AG09309 (cell line): Measurements from ENCODE around the gene HIVEP3.

Experiments used
- DNase-seq: peaks from one replicate; pipeline ENCODE4 v3.0.0-alpha.2; 2010; ENCODE audit warnings: low read depth
- H3K4me3 ChIP-seq: 2 replicates; pipeline ENCODE4 v1.5.1; 2011; ENCODE audit warnings: mild to moderate bottlenecking, low read depth, low read length, moderate library complexity; ENCODE audit not compliant: control insufficient read depth
- CTCF ChIP-seq: IDR thresholded peaks from 2 replicates; pipeline ENCODE4 v1.5.1; 2011; ENCODE audit warnings: mild to moderate bottlenecking, low read depth, low read length, inconsistent platforms; ENCODE audit not compliant: insufficient read depth, control insufficient read depth; ENCODE audit errors: missing control alignments

HIVEP3 gene

GRCh38 chr1:41720861-41721410, 197.8 kb downstream of the HIVEP3 start:
- DNase-seq: no peak
- TF ChIP-seq CTCF: no peak
- no peak overlapping the region for H3K4me3 ChIP-seq

- H3K4me3 ChIP-seq: no peak overlapping the region
- TF ChIP-seq CTCF: no peak
- DNase-seq: no peak
These were observed 199.1 kb downstream of the HIVEP3 start for GRCh38 chr1:41719590-41719989.

GRCh38 chr1:41719128-41719527, 199.6 kb downstream of the HIVEP3 start:
- DNase-seq: no peak
- H3K4me3 ChIP-seq: no peak overlapping the region
- no peak for TF ChIP-seq CTCF

GRCh38 chr1:41718497-41718896, 200.2 kb downstream of the HIVEP3 start:
- no peak for TF ChIP-seq CTCF
- no peak overlapping the region for H3K4me3 ChIP-seq
- DNase-seq: no peak

- DNase-seq: no peak
- no peak for TF ChIP-seq CTCF
- H3K4me3 ChIP-seq: no peak overlapping the region
These were observed 202.3 kb downstream of the HIVEP3 start for GRCh38 chr1:41716188-41717130.

GRCh38 chr1:41715441-41716095, 203.2 kb downstream of the HIVEP3 start:
- no peak overlapping the region for H3K4me3 ChIP-seq
- TF ChIP-seq CTCF: no peak
- no peak for DNase-seq
